NT2/D1 (cell line): ENCODE measurements around the gene FGFBP1.

Experiments
- SUZ12 ChIP-seq: IDR thresholded peaks from 2 replicates; pipeline ENCODE4 v1.6.1; 2011; ENCODE audit not compliant: insufficient read length, insufficient read depth; ENCODE audit errors: extremely low read depth
- YY1 ChIP-seq: IDR thresholded peaks from 2 replicates; pipeline ENCODE4 v1.6.1; 2011; ENCODE audit not compliant: insufficient read length, insufficient read depth
- ZNF274 ChIP-seq: IDR thresholded peaks from 2 replicates; pipeline ENCODE4 v1.6.1; 2011; ENCODE audit warnings: mild to moderate bottlenecking, low read depth, low read length

GRCh38 chr4:15934259-15934658 is 4.3 kb downstream of the FGFBP1 start:
- TF ChIP-seq ZNF274 = no peak
- no peak for TF ChIP-seq YY1
- no peak for TF ChIP-seq SUZ12
